OCI-LY7 (cell line): ENCODE data around the gene BCL2L15. TPM values are rescaled to one million over a fixed set of nuclear protein-coding genes. Genes with fewer than 3 reads are reported as not detected.
A peak's percentile ranks its signal among the peaks of the same experiment; 100 is the strongest.

ENCODE experiments used
- BruUV-seq: library from RNA; stranded (reverse); fragments of 400-500 nt; replicated peaks from 2 replicates; lab custom pipeline; 2021; lab: Mats Ljungman, UMichigan
- CTCF ChIA-PET: fragments of 300-600 bp; sonication (Branson Sonifier 250); formaldehyde crosslinking; loops from one replicate; lab custom pipeline; 2022; ENCODE audit warnings: antibody characterized with exemption; ENCODE audit not compliant: unreplicated experiment; lab: Charles Lee
- POLR2A ChIA-PET: fragments of 300-600 bp; sonication (Branson Sonifier 250); formaldehyde crosslinking; loops from one replicate; lab custom pipeline; 2022; ENCODE audit warnings: antibody characterized with exemption; lab: Charles Lee
- DNase-seq: peaks from one replicate; pipeline ENCODE4 v3.0.0-alpha.2; 2015; ENCODE audit warnings: low spot score
- H2AFZ ChIP-seq: fragments of 200-600 bp; sonication (generic), shearing (Covaris generic); 2 replicates; pipeline ENCODE4 v1.6.1; 2014; ENCODE audit warnings: mild to moderate bottlenecking, antibody characterized with exemption, low read length, moderate library complexity
- H3K27ac ChIP-seq: fragments of 200-600 bp; sonication (generic); 2 replicates; pipeline ENCODE4 v1.5.1; 2014; ENCODE audit warnings: mixed run types, low read depth, mild to moderate bottlenecking, moderate library complexity, low read length, inconsistent platforms; ENCODE audit not compliant: poor library complexity, severe bottlenecking
- H3K36me3 ChIP-seq: fragments of 200-600 bp; sonication (generic); 2 replicates; pipeline ENCODE4 v1.6.1; 2014; ENCODE audit warnings: mild to moderate bottlenecking, antibody characterized with exemption, low read length, moderate library complexity, mixed read lengths; ENCODE audit not compliant: insufficient read depth
- H3K4me1 ChIP-seq: fragments of 200-600 bp; sonication (generic); 2 replicates; pipeline ENCODE4 v1.5.1; 2014; ENCODE audit warnings: mild to moderate bottlenecking, low read length; ENCODE audit not compliant: insufficient read depth, poor library complexity, severe bottlenecking
- H3K4me2 ChIP-seq: fragments of 200-600 bp; sonication (generic); 2 replicates; pipeline ENCODE4 v1.6.1; 2014; ENCODE audit warnings: mild to moderate bottlenecking, low read length
- H3K4me3 ChIP-seq: fragments of 200-600 bp; sonication (generic); 2 replicates; pipeline ENCODE4 v1.5.1; 2014; ENCODE audit warnings: mild to moderate bottlenecking, low read depth, low read length; ENCODE audit not compliant: poor library complexity, severe bottlenecking
- H3K79me2 ChIP-seq: fragments of 200-600 bp; sonication (generic); 2 replicates; pipeline ENCODE4 v1.6.1; 2016; ENCODE audit warnings: low read depth, mild to moderate bottlenecking, low read length, moderate library complexity, mixed read lengths; ENCODE audit not compliant: insufficient read depth
- H3K9me2 ChIP-seq: fragments of 200-600 bp; sonication (generic); 2 replicates; pipeline ENCODE4 v1.6.1; 2016; ENCODE audit warnings: mild to moderate bottlenecking, low read length, mixed read lengths; ENCODE audit not compliant: insufficient read depth
- H3K9me3 ChIP-seq: fragments of 200-600 bp; sonication (generic); 2 replicates; pipeline ENCODE4 v1.6.1; 2014; ENCODE audit warnings: mild to moderate bottlenecking, mixed run types, low read length, mixed read lengths
- H4K20me1 ChIP-seq: fragments of 200-600 bp; sonication (generic); 2 replicates; pipeline ENCODE4 v1.6.1; 2014; ENCODE audit warnings: mild to moderate bottlenecking, antibody characterized with exemption, low read length, moderate library complexity, mixed read lengths; ENCODE audit not compliant: insufficient read depth
- EZH2phosphoT487 ChIP-seq: fragments of 200-600 bp; sonication (generic); IDR thresholded peaks from 2 replicates; pipeline ENCODE4 v1.6.1; 2018; ENCODE audit warnings: low read depth, borderline replicate concordance, mild to moderate bottlenecking, mixed run types, antibody characterized with exemption, low read length, moderate library complexity, mixed read lengths
- intact Hi-C: fragments of 100-400 bp; cut with micrococcal nuclease; formaldehyde crosslinking; loops from one replicate; pipeline ENCODE4 v1.10.0; 2022; ENCODE audit not compliant: unreplicated experiment
- total RNA-seq, 2 experiments: library from RNA; depleted of rRNA in 1 of 2; stranded (reverse); fragments of >200 nt in 1 of 2; shearing (Covaris generic) in 1 of 2; gene quantifications; 2 replicates each; pipeline ENCODE4 v1.2.3, GENCODE V29; 2014 to 2022
- TF ChIP-seq, protein P1 (sequence below): fragments of 200-600 bp; sonication (generic); conservative IDR thresholded peaks from 2 replicates; pipeline ENCODE4 v1.5.1; 2014; ENCODE audit warnings: mild to moderate bottlenecking, antibody characterized with exemption, low read length, moderate library complexity, mixed read lengths

Gene BCL2L15
- total RNA-seq, 2 experiments from 2014 or later, result 0.82 to 1.1 TPM

DNA sequence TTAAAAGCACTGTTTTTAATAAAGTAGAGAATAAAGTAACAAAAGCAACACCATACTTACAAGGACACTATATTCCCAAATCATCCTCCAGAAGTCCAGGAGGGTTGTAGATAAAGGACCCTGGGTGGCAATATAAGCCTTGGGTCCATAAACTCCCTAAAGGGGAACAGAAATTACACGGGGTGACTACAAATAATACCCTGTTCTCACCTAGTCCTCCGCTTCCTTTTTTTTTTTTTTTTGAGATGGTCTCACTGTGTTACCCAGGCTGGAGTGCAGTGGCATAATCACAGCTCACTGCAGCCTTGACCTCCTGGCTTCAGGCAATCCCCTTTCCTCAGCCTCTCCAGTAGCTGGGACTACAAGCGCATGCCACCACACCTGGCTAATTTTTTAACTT, 29.0 kb downstream of the BCL2L15 start:
- no TSS peak for BruUV-seq

DNA sequence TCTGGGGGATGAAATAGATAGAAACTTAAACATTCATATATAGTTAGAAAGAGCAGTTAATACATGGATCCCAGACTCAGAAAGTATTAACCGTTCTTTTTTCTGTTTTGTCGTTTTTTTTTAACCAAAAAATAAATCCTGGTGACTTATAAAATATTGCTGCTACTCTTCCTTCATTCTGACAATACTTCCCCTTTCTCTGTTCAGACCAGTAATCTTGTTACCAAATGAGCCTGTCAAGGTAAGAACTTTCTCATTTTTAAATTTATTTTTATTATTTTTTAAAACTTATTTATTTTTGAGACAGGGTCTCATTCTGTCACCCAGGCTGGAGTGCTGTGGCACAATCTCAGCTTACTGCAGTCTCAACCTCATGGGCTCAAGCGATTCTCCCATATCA, 29.6 kb downstream of the BCL2L15 start:
- Histone ChIP-seq H3K36me3 (peaks cover 54% of the 10 kb centered on the region), H3K4me3 (peak overlapping the region; percentile 58), H3K9me3 (no peaks in the 10 kb centered on the region), H4K20me1 (no peaks in the 10 kb centered on the region), H3K79me2 (peaks cover 48% of the 10 kb centered on the region), H3K9me2 (no peaks in the 10 kb centered on the region), H2AFZ (0 out of 2 replicates have a peak overlapping the region, but pooled peaks have one; percentile 6), H3K4me2 (peak overlapping the region; percentile 79), H3K27ac (peak overlapping the region; percentile 94), H3K4me1 (peaks cover 64% of the 10 kb centered on the region)
- intact Hi-C loops, result loop anchor here (1.0 kb wide), 1 partner anchor 48 kb away; the partner anchor contains the start of gene DCLRE1B
- ChIA-PET CTCF (no interaction called here), POLR2A (interaction anchor here (0.6 to 5.0 kb wide), 5 partner anchors 12 to 137 kb away, joined by 3 to 57 read pairs (median 4); no protein-coding TSS in a partner anchor)
- DNase-seq, result no peak
- no TSS peak for BruUV-seq
- TF ChIP-seq, protein P1, sequence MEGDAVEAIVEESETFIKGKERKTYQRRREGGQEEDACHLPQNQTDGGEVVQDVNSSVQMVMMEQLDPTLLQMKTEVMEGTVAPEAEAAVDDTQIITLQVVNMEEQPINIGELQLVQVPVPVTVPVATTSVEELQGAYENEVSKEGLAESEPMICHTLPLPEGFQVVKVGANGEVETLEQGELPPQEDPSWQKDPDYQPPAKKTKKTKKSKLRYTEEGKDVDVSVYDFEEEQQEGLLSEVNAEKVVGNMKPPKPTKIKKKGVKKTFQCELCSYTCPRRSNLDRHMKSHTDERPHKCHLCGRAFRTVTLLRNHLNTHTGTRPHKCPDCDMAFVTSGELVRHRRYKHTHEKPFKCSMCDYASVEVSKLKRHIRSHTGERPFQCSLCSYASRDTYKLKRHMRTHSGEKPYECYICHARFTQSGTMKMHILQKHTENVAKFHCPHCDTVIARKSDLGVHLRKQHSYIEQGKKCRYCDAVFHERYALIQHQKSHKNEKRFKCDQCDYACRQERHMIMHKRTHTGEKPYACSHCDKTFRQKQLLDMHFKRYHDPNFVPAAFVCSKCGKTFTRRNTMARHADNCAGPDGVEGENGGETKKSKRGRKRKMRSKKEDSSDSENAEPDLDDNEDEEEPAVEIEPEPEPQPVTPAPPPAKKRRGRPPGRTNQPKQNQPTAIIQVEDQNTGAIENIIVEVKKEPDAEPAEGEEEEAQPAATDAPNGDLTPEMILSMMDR, result no peak
- no peak for TF ChIP-seq EZH2phosphoT487

More for the DNA sequence above, 29.0 kb downstream of the BCL2L15 start:
- peak; percentile 65 for DNase-seq
- ChIA-PET CTCF (interaction anchor here (0.6 kb wide), 1 partner anchor 78 kb away, joined by 8 read pairs; no protein-coding TSS in a partner anchor), POLR2A (interaction anchor here (0.7 to 5.0 kb wide), 8 partner anchors 11 to 88 kb away, joined by 3 to 57 read pairs (median 6); no protein-coding TSS in a partner anchor)
- peak overlapping the region; percentile 58 for H3K4me3 ChIP-seq
- peaks cover 54% of the 10 kb centered on the region for H3K79me2 ChIP-seq
- intact Hi-C loops, result loop anchor here (1.0 kb wide), 1 partner anchor 47 kb away; the partner anchor contains the start of gene DCLRE1B
- H3K9me3 ChIP-seq, result no peaks in the 10 kb centered on the region
- peaks cover 57% of the 10 kb centered on the region for H3K36me3 ChIP-seq
- peaks cover 70% of the 10 kb centered on the region for H3K4me1 ChIP-seq
- H2AFZ ChIP-seq, result no peak overlapping the region; the same call in 1 of the 2 replicates
- TF ChIP-seq, protein P1, result no peak
- TF ChIP-seq EZH2phosphoT487, result no peak
- H3K9me2 ChIP-seq, result no peaks in the 10 kb centered on the region
- H4K20me1 ChIP-seq, result no peaks in the 10 kb centered on the region
- H3K27ac ChIP-seq, result peak overlapping the region; percentile 94
- H3K4me2 ChIP-seq, result peak overlapping the region; percentile 79

DNA sequence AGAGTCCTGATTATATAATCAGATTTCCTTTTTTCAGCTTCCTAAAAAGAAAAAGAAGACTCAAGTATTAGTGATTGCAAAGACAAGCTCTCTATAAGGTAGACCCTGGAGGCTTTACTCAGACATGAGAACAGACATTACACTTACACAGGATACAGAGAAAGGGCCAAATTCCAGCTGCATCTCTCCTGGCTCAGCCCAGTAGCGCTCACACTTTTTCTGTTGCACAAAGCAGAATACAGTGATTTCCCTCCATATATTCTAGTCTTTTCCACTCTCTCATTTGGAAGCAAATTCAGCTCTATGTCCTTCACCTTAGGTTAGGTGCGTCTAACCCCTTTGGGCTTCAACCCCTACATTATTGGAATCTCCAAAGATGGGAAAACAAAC, 31.0 kb downstream of the BCL2L15 start:
- BruUV-seq, result no TSS peak
- no peaks in the 10 kb centered on the region for H4K20me1 ChIP-seq
- H3K4me2 ChIP-seq, result no peak overlapping the region
- no peak overlapping the region for H2AFZ ChIP-seq
- H3K4me3 ChIP-seq, result no peak overlapping the region
- peaks cover 50% of the 10 kb centered on the region for H3K4me1 ChIP-seq
- H3K36me3 ChIP-seq, result peaks cover 63% of the 10 kb centered on the region
- H3K79me2 ChIP-seq, result peaks cover 34% of the 10 kb centered on the region; the same call in 1 of the 2 replicates
- no peak overlapping the region for H3K27ac ChIP-seq
- H3K9me2 ChIP-seq, result no peaks in the 10 kb centered on the region
- intact Hi-C loops, result no loop called here
- no peak for DNase-seq
- TF ChIP-seq EZH2phosphoT487, result no peak
- TF ChIP-seq, protein P1, result no peak
- CTCF ChIA-PET, result no interaction called here
- H3K9me3 ChIP-seq, result no peaks in the 10 kb centered on the region
- POLR2A ChIA-PET, result interaction anchor here (0.9 to 1.7 kb wide), 4 partner anchors 14 to 90 kb away, joined by 3 to 7 read pairs (median 4); no protein-coding TSS in a partner anchor
